Stimulated activated CD4-positive, alpha-beta T cell treated with anti-CD3 and anti-CD28 coated beads, Interleukin-15, amount 100 ng/mL, for 48 hours (primary cell): Measurements from ENCODE around the gene SDK1.
"Not testable (repeated sequence)": the region's sequence is repeated elsewhere in the genome, so short reads cannot be mapped to it uniquely, and the experiment has no call there.

Experiments used
- DNase-seq, 2 donors: peaks; one replicate each; pipeline ENCODE4 v3.0.0-alpha.2; 2020; ENCODE audit warnings: low read depth in 2 of 2

The SDK1 gene

GRCh38 chr7:3955026-3955425, 654.0 kb downstream of the SDK1 start:
- DNase-seq, result no peak

GRCh38 chr7:3955751-3956696, 655.0 kb downstream of the SDK1 start:
- DNase-seq, result no peak

DNA sequence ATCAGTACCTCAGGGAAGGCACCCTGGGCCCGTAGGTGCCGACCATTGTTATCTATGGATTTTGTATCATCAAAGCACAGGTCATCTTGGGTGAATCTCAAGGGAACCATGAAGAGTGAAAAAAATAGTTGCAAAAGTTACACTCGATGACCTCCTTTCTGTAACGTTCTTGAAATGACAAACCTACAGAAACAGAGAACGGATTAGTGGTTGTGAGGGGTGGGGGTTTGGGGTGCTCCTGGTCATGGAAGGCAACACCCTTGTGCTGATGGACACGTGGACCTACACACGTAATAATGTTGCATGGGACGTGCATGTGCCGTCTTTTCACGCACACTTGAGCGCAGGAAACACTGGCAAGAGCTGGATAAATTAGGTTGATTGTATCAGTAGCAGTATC, 655.9 kb downstream of the SDK1 start:
- no peak for DNase-seq

- DNase-seq, result no peak
These were observed 656.5 kb downstream of the SDK1 start for GRCh38 chr7:3957472-3958108.

GRCh38 chr7:3958109-3958483, 657.0 kb downstream of the SDK1 start:
- no peak for DNase-seq

GRCh38 chr7:3959364-3959763, 658.3 kb downstream of the SDK1 start:
- no peak for DNase-seq

DNA sequence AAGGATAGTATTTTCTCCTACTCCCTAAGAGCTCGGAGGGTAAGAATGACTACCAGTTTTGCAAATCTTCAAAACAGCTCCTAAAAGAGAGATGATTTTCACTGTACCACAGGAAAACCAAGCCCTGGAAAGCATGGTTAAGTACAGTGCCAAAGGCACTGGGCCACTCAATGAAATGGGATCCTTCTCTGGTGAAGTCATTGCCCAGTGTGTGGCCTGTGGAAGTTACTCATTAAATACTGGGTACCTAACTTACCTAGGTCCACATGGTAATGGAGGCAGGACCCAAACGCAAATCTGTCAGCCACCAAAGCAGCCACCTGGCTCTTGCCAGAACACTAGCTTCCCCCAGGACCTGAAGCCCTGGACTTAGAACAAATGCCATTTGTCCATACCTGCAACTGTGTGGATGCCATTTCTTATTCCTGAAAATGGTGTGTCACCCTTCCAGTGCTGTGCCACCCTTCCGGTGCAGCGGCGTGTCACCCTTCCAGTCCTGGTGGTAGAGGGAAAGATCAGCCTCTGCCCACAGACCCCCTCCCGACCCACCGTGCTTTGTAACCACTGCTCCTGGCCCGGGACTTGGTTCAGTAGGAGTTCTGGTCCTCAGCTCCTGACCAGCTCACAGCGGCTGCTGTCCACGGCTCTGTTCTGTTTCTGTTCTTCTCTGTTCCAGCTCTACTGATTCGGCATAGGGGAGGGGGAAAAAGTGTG, 659.2 kb downstream of the SDK1 start:
- no peak for DNase-seq

DNA sequence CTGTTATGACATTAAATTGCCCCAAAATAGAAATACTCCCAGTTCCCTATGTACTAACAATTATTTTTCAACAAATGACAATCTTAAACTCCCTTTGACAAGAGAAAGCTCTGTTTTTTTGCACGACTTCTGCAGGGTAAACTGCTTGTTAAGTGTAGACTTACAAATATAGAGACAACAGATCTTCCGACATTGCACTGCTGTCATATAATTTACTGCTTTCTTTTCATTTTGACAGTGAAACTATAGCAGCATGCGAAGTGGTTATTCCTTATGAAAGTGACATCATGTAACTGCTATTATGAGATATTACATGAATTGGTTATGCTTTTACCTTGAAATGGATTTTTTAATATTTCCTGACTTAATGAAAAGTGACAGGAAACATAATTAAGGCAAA, 659.9 kb downstream of the SDK1 start:
- DNase-seq, result no peak

- no peak for DNase-seq
These were observed 660.9 kb downstream of the SDK1 start for GRCh38 chr7:3961857-3962503.

- not testable (repeated sequence) for DNase-seq
These were observed 662.7 kb downstream of the SDK1 start for GRCh38 chr7:3963768-3964167.

DNA sequence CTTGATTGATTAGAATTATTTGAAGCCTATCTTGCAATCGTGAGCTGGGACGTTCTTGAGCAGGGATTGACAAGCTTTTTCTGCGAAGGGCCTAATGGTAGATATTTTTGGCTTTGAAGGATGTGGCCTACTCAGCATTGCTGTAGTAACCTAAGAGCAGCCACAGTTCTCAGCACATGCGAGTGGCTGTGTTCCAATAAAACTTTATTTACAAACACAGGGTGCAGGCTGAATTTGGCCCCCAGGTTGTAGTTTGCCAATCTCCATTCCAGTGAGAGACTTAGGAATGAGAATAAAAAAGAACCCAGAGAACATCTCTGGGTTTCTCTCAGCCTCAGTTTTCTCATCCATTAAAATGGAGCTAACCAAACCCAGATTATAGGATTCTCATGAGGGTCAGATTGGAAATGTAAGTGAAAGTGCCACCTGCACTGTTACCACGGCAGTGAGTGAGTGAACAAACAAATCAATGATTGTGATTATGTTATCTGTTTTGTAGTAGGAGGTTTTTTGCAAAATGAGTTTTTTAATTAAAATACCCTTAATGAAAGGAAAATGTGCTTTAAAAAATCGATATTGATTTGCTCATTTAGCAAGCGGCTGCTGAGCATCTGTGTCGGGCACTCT, 664.0 kb downstream of the SDK1 start:
- no peak for DNase-seq

DNA sequence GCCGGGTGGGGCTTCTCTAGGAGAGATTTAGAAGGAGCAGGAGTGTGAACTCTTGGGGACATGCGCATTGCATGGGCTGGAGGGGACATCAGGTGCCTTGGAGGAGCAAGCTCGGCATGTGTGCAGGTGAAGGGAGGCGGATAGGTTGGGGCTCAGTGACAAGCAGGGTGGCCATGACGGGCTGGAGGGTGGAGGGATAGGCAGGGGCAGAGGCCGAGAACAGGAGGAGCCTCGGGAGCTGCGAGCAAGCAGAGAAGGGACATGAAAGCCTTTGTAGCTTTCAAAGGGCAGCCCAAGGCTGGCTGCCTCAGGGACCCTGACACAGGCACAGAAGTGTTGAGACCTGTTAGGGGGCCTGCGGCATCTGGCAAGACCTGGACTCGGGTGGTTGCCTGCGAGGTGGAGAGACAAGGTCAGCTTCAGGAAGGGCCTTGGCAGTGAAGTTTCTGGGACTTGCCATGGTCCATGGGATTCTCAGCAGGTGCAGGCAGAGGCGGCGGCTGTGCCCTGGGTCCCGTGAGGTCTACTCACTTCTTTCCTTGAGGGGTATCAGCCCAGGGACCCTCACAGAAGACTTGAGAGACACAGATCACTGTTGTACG, 664.8 kb downstream of the SDK1 start:
- no peak for DNase-seq

GRCh38 chr7:3968234-3968633, 667.2 kb downstream of the SDK1 start:
- DNase-seq, result no peak

- DNase-seq, result no peak
These were observed 668.2 kb downstream of the SDK1 start for GRCh38 chr7:3969286-3969685.

DNA sequence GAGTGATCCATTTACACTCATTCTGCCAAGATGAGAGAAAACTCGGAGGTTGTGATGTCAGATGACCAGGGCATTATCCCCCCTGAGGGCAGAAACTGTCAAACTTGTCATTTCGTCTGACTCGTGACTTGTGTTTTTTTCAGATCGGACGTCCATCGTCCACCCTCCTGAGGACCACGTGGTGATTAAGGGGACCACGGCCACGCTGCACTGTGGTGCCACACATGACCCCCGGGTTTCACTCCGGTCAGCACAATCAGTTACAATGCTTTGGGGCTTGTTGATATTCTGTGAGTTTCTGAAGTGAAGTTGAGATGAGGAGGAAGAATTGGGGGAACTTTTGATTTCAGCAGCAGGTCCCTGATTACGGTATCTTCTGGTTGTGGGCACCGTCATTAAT, 670.3 kb downstream of the SDK1 start:
- DNase-seq, result no peak

DNA sequence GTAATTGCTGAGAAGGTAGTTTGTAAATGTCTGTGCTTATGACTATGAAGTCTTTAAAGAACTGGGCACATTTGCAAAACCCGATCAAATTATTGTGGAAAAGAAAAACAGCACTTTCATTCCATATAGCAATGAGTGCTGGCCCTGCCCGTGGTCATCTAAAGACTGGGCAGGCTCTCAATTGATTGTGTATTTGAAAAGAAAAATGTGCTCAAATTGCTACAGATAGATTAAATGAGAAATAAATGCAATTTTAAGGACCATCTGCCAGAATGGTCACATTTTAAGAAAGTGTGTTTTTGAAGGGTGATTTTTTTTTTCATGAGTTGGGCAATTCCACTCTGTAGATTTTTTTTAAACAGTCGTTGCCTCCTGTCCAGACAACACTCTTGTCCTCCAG, 672.2 kb downstream of the SDK1 start:
- DNase-seq, result no peak

DNA sequence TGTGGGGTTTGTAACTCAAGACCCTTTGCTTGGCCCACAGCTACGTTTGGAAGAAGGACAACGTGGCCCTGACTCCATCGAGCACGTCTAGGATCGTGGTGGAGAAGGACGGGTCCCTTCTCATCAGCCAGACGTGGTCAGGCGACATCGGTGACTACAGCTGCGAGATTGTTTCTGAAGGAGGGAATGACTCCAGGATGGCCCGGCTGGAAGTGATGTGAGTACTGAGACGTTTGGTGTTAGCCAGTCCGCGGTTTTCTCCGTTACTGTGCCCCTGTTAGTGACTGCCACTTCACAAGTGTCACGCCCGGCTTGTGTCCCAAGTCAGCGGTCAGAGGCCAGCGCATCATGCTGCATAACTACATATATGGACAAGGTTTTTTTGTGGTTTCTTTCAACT, 673.3 kb downstream of the SDK1 start:
- DNase-seq, result no peak

DNA sequence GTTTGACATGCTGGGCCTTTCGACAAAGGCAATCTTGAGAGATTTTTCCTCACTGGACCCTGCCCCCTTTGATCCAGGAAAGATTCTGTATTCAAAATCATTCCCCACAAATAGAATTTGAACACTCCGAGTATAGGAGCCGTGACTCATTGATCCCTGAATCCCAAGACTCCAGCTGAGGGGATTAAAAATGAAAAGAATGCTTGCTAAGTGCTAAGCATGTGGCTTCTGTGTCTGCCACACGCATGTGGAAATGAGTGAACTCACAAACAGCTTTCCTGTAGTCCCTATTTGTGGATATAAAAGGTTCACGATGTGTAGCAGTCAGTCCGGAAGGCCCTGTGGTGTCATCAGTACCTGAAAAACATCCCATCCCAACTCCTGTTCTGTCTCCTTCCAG, 674.3 kb downstream of the SDK1 start:
- no peak for DNase-seq

DNA sequence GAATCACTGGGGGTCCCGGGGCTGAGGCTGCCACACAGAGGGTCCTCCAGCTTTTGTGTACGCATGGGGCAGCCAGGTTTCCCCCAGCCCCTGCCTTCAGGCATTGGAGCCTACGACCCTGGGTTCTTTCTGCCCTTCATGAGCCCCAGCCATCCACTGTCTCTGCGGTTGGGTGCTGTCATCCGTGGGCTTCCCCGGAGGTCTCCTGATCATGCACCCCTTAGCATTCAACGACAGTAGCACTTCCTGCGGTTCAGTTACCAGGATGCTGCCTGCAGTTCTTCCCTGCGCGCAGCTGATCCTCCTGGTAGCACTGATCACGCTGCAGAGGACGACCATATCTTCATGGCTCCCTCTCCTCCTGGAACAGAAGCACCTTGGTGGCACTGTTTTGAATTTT, 676.3 kb downstream of the SDK1 start:
- DNase-seq, result no peak

DNA sequence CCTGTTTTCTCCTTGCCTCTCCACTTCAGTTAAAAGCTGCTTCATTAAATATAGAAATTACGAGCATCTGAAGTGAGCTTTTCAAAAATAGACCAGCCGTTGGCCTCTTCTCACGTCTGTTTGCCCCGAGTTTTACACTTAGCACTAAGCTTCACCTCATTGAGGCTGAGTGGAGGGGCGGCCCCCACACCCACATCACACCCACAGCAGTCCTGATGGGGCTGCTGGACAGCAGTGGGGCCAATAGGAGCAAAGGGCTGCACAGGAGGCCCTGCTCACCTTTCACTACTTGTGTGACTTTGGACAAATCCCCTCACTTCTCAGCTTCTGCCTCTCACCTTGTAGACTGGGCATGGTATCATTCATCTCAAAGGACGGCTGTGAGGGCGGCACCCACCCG, 677.8 kb downstream of the SDK1 start:
- no peak for DNase-seq

- no peak for DNase-seq
These were observed 678.7 kb downstream of the SDK1 start for GRCh38 chr7:3979611-3980299.
